Endothelial cell of umbilical vein (primary cell): Measurements from ENCODE around the gene CAMKMT. TPM values are rescaled to one million over a fixed set of nuclear protein-coding genes. Genes with fewer than 3 reads are reported as not detected.

ENCODE experiments used
- BruUV-seq: library from RNA; stranded (reverse); fragments of 400-500 nt; replicated peaks from 2 replicates; lab custom pipeline; 2021; lab: Mats Ljungman, UMichigan
- CTCF ChIA-PET: fragments of 300-600, 350-600 bp; sonication (Branson Sonifier 250); formaldehyde crosslinking; loops from one replicate; lab custom pipeline; 2021; ENCODE audit warnings: antibody characterized with exemption, inconsistent platforms; lab: Charles Lee
- POLR2A ChIA-PET: fragments of 300-600, 350-600 bp; sonication (Branson Sonifier 250); formaldehyde crosslinking; loops from one replicate; lab custom pipeline; 2021; ENCODE audit warnings: antibody characterized with exemption, inconsistent platforms; lab: Charles Lee
- DNase-seq: peaks from one replicate; pipeline ENCODE4 v3.0.0-alpha.2; 2011; ENCODE audit warnings: low read depth, low spot score
- FAIRE-seq: peaks from 2 replicates; lab custom pipeline; 2011; peaks lifted over from hg19 to GRCh38; lab: Jason Lieb, UNC
- H2AFZ ChIP-seq: 2 replicates; pipeline ENCODE4 v1.6.0; 2012; ENCODE audit warnings: low read depth, low read length, control low read depth, inconsistent platforms
- H3K27ac ChIP-seq: 2 replicates; pipeline ENCODE4 v1.5.1; 2011; ENCODE audit warnings: low read depth, mild to moderate bottlenecking, control low read depth, low read length, moderate library complexity; ENCODE audit not compliant: insufficient read depth
- H3K27me3 ChIP-seq, 2 experiments: 2 replicates each; pipeline versions ENCODE4 v1.6.0 to v1.6.1; 2011; ENCODE audit warnings: low read length in 2 of 2, mixed read lengths in 1 of 2; ENCODE audit not compliant: control insufficient read depth in 2 of 2, insufficient read depth in 2 of 2
- H3K36me3 ChIP-seq, 2 experiments: 2 replicates in 1 of 2; 3 replicates in 1 of 2; pipeline ENCODE4 v1.5.1; 2011; ENCODE audit warnings: low read length in 2 of 2, mild to moderate bottlenecking in 1 of 2, moderate library complexity in 1 of 2; ENCODE audit not compliant: control insufficient read depth in 2 of 2, insufficient read depth in 2 of 2; ENCODE audit errors: extremely low read depth in 1 of 2
- H3K4me1 ChIP-seq: 3 replicates; pipeline ENCODE4 v1.5.1; 2011; ENCODE audit warnings: mild to moderate bottlenecking, low read length; ENCODE audit not compliant: control insufficient read depth, insufficient read depth; ENCODE audit errors: extremely low read depth
- H3K4me2 ChIP-seq: 2 replicates; pipeline ENCODE4 v1.6.1; 2011; ENCODE audit warnings: low read length, control low read depth, mixed read lengths; ENCODE audit not compliant: insufficient read depth
- H3K4me3 ChIP-seq, 3 experiments: fragments of 200-600 bp in 1 of 3; sonication (generic), shearing (Covaris generic) in 1 of 3; replicated peaks in 1 of 3; 2 replicates each; pipeline ENCODE4 v1.5.1; 2011 to 2016; ENCODE audit warnings: control low read depth in 3 of 3, low read length in 3 of 3, mild to moderate bottlenecking in 2 of 3, inconsistent platforms in 1 of 3, low read depth in 1 of 3, moderate library complexity in 1 of 3; ENCODE audit not compliant: insufficient read depth in 1 of 3
- H3K79me2 ChIP-seq: 2 replicates; pipeline ENCODE4 v1.6.0; 2012; ENCODE audit warnings: low read length, inconsistent platforms; ENCODE audit not compliant: control insufficient read depth, insufficient read depth
- H3K9ac ChIP-seq: replicated peaks from 2 replicates; pipeline ENCODE3; 2011; ENCODE audit warnings: low read length, control low read depth; ENCODE audit not compliant: insufficient read depth; ENCODE audit errors: extremely low read depth
- H3K9me1 ChIP-seq: replicated peaks from 3 replicates; pipeline ENCODE4 v1.6.0; 2011; ENCODE audit warnings: mild to moderate bottlenecking, low read length; ENCODE audit not compliant: control insufficient read depth, insufficient read depth; ENCODE audit errors: extremely low read depth
- H3K9me3 ChIP-seq: replicated peaks from 2 replicates; pipeline ENCODE4 v1.5.1; 2012; ENCODE audit warnings: low read length, inconsistent platforms; ENCODE audit not compliant: control insufficient read depth, insufficient read depth
- H4K20me1 ChIP-seq: replicated peaks from 2 replicates; pipeline ENCODE3; 2011; ENCODE audit warnings: mild to moderate bottlenecking, low read length; ENCODE audit not compliant: control insufficient read depth, insufficient read depth; ENCODE audit errors: extremely low read depth
- CTCF ChIP-seq, 2 donors: IDR thresholded peaks; 1 replicate in 1 of 2; 2 replicates in 1 of 2; pipeline ENCODE4 v1.5.1; 2011; ENCODE audit warnings: low read length in 2 of 2, mild to moderate bottlenecking in 2 of 2, moderate library complexity in 2 of 2, control low read depth in 1 of 2, inconsistent platforms in 1 of 2, low read depth in 1 of 2; ENCODE audit not compliant: insufficient read depth in 1 of 2; ENCODE audit errors: extremely low read depth in 1 of 2
- EZH2 ChIP-seq: IDR thresholded peaks from 2 replicates; pipeline ENCODE4 v1.6.1; 2012; ENCODE audit warnings: borderline replicate concordance, low read depth, mild to moderate bottlenecking, moderate library complexity, low read length, inconsistent platforms; ENCODE audit not compliant: severe bottlenecking
- FOS ChIP-seq: IDR thresholded peaks from 2 replicates; pipeline ENCODE4 v1.6.1; 2011; ENCODE audit warnings: mild to moderate bottlenecking, low read length, moderate library complexity, borderline replicate concordance; ENCODE audit not compliant: insufficient read depth
- GATA2 ChIP-seq: IDR thresholded peaks from 2 replicates; pipeline ENCODE4 v1.7.0; 2011; ENCODE audit warnings: low read depth, mild to moderate bottlenecking, moderate library complexity, mixed read lengths, low read length; ENCODE audit not compliant: insufficient read length, insufficient read depth
- JUN ChIP-seq: IDR thresholded peaks from 2 replicates; pipeline ENCODE4 v1.6.1; 2011; ENCODE audit warnings: borderline replicate concordance, low read depth; ENCODE audit not compliant: insufficient read length, insufficient read depth
- MYC ChIP-seq: IDR thresholded peaks from one replicate; pipeline ENCODE4 v1.6.1; 2011; ENCODE audit warnings: mild to moderate bottlenecking, low read depth, low read length
- POLR2A ChIP-seq: IDR thresholded peaks from 2 replicates; pipeline ENCODE4 v1.6.1; 2012; ENCODE audit warnings: low read depth, mild to moderate bottlenecking, control low read depth, low read length
- POLR2AphosphoS5 ChIP-seq: IDR thresholded peaks from 2 replicates; pipeline ENCODE4 v1.6.1; 2012; ENCODE audit warnings: low read depth, mild to moderate bottlenecking, control low read depth, low read length, moderate library complexity; ENCODE audit not compliant: insufficient read depth
- dilution Hi-C: fragments of 300-500 bp; cut with MboI; formaldehyde crosslinking; loops from one replicate; pipeline ENCODE4 v1.15.0; 2019; ENCODE audit warnings: low sequenced_read_pairs; ENCODE audit not compliant: extremely low pct_ligation_motif_present
- intact Hi-C: fragments of 100-400 bp; cut with micrococcal nuclease; formaldehyde crosslinking; loops from one replicate; pipeline ENCODE4 v1.10.0; 2022
- polyA plus RNA-seq, 4 experiments: library from polyadenylated mRNA; depleted of rRNA in 3 of 4; stranded (reverse) in 3 of 4; unstranded in 1 of 4; fragments of >200 nt; gene quantifications; 2 replicates each; pipeline versions ENCODE4 v1.2.1 to v1.2.3, GENCODE V29; 2011 to 2012; ENCODE audit warnings: missing spikeins in 1 of 4
- total RNA-seq: library from RNA; stranded (reverse); gene quantifications from 2 replicates; pipeline ENCODE4 v1.2.3, GENCODE V29; 2021
- TF ChIP-seq, protein P1 (sequence below): IDR thresholded peaks from 2 replicates; pipeline ENCODE4 v1.6.1; 2011; ENCODE audit not compliant: insufficient read depth, insufficient read length

CAMKMT gene
- total and polyA plus RNA-seq, 2 donors (not counting 3 experiments of a cell fraction or from before 2014, with no cell fraction given) = 4.1 to 10.7 TPM

- POLR2A ChIA-PET = no interaction called here
- Histone ChIP-seq H3K79me2 (no peaks in the 10 kb centered on the region), H3K4me3 (no peak overlapping the region), H3K9me3 (no peaks in the 10 kb centered on the region), H3K27me3 (no peaks in the 10 kb centered on the region), H3K9ac (no peak overlapping the region), H3K4me1 (peaks cover 6% of the 10 kb centered on the region), H4K20me1 (no peaks in the 10 kb centered on the region), H3K4me2 (no peak overlapping the region), H2AFZ (no peak overlapping the region), H3K27ac (no peak overlapping the region), H3K9me1 (no peaks in the 10 kb centered on the region), H3K36me3 (no peaks in the 10 kb centered on the region)
- no TSS peak for BruUV-seq
- intact Hi-C loops (no loop called here), dilution Hi-C loops (no loop called here)
- FAIRE-seq (no peak), DNase-seq (no peak)
- no peak for TF ChIP-seq POLR2A
- TF ChIP-seq, protein P1, sequence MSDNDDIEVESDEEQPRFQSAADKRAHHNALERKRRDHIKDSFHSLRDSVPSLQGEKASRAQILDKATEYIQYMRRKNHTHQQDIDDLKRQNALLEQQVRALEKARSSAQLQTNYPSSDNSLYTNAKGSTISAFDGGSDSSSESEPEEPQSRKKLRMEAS = no peak
- TF ChIP-seq GATA2 = no peak
- no peak for TF ChIP-seq FOS
- no peak for TF ChIP-seq EZH2
- CTCF ChIA-PET = interaction anchor here (1.5 to 4.3 kb wide), 3 partner anchors 9 to 393 kb away, joined by 3 to 32 read pairs (median 28); no protein-coding TSS in a partner anchor
Measured at GRCh38 chr2:44562737-44563136, 201.0 kb downstream of the CAMKMT start.

DNA sequence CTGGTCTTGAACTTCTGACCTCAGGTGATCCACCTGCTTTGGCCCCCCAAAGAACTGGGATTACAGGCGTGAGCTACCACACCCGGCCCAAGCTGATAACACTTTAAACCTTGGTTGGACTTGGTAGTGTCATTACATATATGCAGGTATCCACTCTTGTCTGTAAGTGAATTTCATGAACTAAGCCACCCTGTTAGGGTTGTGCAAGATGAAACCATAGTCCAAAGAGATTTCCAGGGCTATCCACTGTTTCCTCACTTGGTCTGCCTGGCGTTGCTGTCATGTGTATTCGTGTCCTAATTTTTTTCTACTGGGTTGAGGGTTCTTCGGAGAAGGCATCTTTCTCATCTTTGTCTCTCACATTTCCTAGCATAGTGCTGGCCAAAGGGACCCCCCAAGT lies 203.0 kb downstream of the CAMKMT start:
- Histone ChIP-seq H3K9ac (no peak overlapping the region), H2AFZ (no peak overlapping the region), H3K4me3 (no peak overlapping the region), H3K79me2 (no peaks in the 10 kb centered on the region), H3K4me1 (peaks cover 6% of the 10 kb centered on the region), H3K9me3 (no peaks in the 10 kb centered on the region), H3K36me3 (no peaks in the 10 kb centered on the region), H3K27ac (no peak overlapping the region), H3K9me1 (no peaks in the 10 kb centered on the region), H3K4me2 (no peak overlapping the region), H3K27me3 (no peaks in the 10 kb centered on the region), H4K20me1 (no peaks in the 10 kb centered on the region)
- intact Hi-C loops = no loop called here
- POLR2A ChIA-PET = no interaction called here
- CTCF ChIA-PET = interaction anchor here (2.7 kb wide), 1 partner anchor 85 kb away, joined by 14 read pairs; no protein-coding TSS in a partner anchor
- TF ChIP-seq FOS (no peak), POLR2AphosphoS5 (no peak), POLR2A (no peak), JUN (no peak), GATA2 (no peak), CTCF (IDR thresholded peaks at IDR 0.05; ENCODE audit: extremely low read depth in 1 of 2, insufficient read depth in 1 of 2, low read depth in 1 of 2, low read length in 2 of 2) (no peak), EZH2 (no peak), MYC (no peak)
- TF ChIP-seq, protein P1 = no peak
- DNase-seq = no peak
- FAIRE-seq = no peak
- BruUV-seq = no TSS peak
- dilution Hi-C loops = no loop called here
